ENCODE measurements around the gene CCT7. TPM values are rescaled to one million over a fixed set of nuclear protein-coding genes. Genes with fewer than 3 reads are reported as not detected.

Gene CCT7
- total and polyA plus RNA-seq, 8 donors: 124 to 243 (median 147) TPM

- Histone ChIP-seq H3K36me3 (peaks cover 0 to 9% (median 4%) of the 10 kb centered on the region in 4 donors), H3K9me3 (no peaks in the 10 kb centered on the region), H3K4me1 (peaks cover 3 to 7% (median 5%) of the 10 kb centered on the region in 4 donors), H3K27me3 (peaks cover 0 to 25% (median 3%) of the 10 kb centered on the region in 3 donors), H3K27ac (no peak overlapping the region), H3K4me3 (no peak overlapping the region)
- intact Hi-C loops (cut with DNase I; ENCODE audit: low total_unique reads): no loop called here
- 87 to 96% (median 94%) methylated on average over 5 to 16 of the region's 16 CpGs for WGBS, 5 donors
- TF ChIP-seq EP300 (IDR thresholded peaks at IDR 0.05) (no peak), CTCF (IDR thresholded peaks at IDR 0.05) (no peak), POLR2A (IDR thresholded peaks at IDR 0.05) (no peak), POLR2AphosphoS5 (IDR thresholded peaks at IDR 0.05) (no peak)
- DNase-seq: no peak
These were observed 29.6 kb downstream of the CCT7 start for GRCh38 chr2:73263540-73264331.

GRCh38 chr2:73264332-73264606 lies 30.2 kb downstream of the CCT7 start:
- peaks cover 0 to 9% (median 2%) of the 10 kb centered on the region in 4 donors for H3K36me3 ChIP-seq
- no peak for DNase-seq
- H3K9me3 ChIP-seq: no peaks in the 10 kb centered on the region
- peaks cover 0 to 31% (median 8%) of the 10 kb centered on the region in 3 donors for H3K27me3 ChIP-seq
- H3K4me3 ChIP-seq: no peak overlapping the region
- H3K27ac ChIP-seq: no peak overlapping the region
- peaks cover 8 to 12% (median 10%) of the 10 kb centered on the region in 4 donors for H3K4me1 ChIP-seq
- WGBS, 5 donors: 90 to 94% (median 93%) methylated on average over 13 to 15 of the region's 15 CpGs
- no peak for TF ChIP-seq EP300 (IDR thresholded peaks at IDR 0.05)
- no peak for TF ChIP-seq CTCF (IDR thresholded peaks at IDR 0.05)
- no peak for TF ChIP-seq POLR2AphosphoS5 (IDR thresholded peaks at IDR 0.05)
- TF ChIP-seq POLR2A (IDR thresholded peaks at IDR 0.05): no peak
- intact Hi-C loops (cut with DNase I; ENCODE audit: low total_unique reads): no loop called here

GRCh38 chr2:73264783-73265182 lies 30.7 kb downstream of the CCT7 start:
- peaks cover 0 to 36% (median 12%) of the 10 kb centered on the region in 3 donors for H3K27me3 ChIP-seq
- no peaks in the 10 kb centered on the region for H3K9me3 ChIP-seq
- TF ChIP-seq CTCF (IDR thresholded peaks at IDR 0.05): no peak
- no peak for TF ChIP-seq POLR2A (IDR thresholded peaks at IDR 0.05)
- no peak for TF ChIP-seq POLR2AphosphoS5 (IDR thresholded peaks at IDR 0.05)
- no peak for TF ChIP-seq EP300 (IDR thresholded peaks at IDR 0.05)
- H3K4me1 ChIP-seq: peaks cover 11 to 16% (median 12%) of the 10 kb centered on the region in 4 donors
- H3K27ac ChIP-seq: no peak overlapping the region
- H3K4me3 ChIP-seq: no peak overlapping the region
- no peak for DNase-seq
- 82 to 92% (median 87%) methylated on average over 4 of the region's 4 CpGs for WGBS, 5 donors
- peaks cover 0 to 9% (median 2%) of the 10 kb centered on the region in 4 donors for H3K36me3 ChIP-seq
- intact Hi-C loops (cut with DNase I; ENCODE audit: low total_unique reads): no loop called here

- Histone ChIP-seq H3K27ac (no peak overlapping the region), H3K9me3 (no peaks in the 10 kb centered on the region), H3K27me3 (peaks cover 0 to 41% (median 12%) of the 10 kb centered on the region in 3 donors), H3K36me3 (peaks cover 0 to 9% (median 2%) of the 10 kb centered on the region in 4 donors), H3K4me1 (peaks cover 11 to 17% (median 12%) of the 10 kb centered on the region in 4 donors), H3K4me3 (no peak overlapping the region)
- intact Hi-C loops (cut with DNase I; ENCODE audit: low total_unique reads): no loop called here
- WGBS, 5 donors: 91 to 93% (median 92%) methylated on average over 26 to 28 of the region's 28 CpGs
- no peak for DNase-seq
- TF ChIP-seq EP300 (IDR thresholded peaks at IDR 0.05): no peak
- TF ChIP-seq POLR2AphosphoS5 (IDR thresholded peaks at IDR 0.05): no peak
- no peak for TF ChIP-seq POLR2A (IDR thresholded peaks at IDR 0.05)
- TF ChIP-seq CTCF (IDR thresholded peaks at IDR 0.05): no peak
These were observed 31.4 kb downstream of the CCT7 start for GRCh38 chr2:73265298-73266060.
